Hepatocyte (in vitro differentiated cells): ENCODE measurements around the gene DNAH9. TPM values are rescaled to one million over a fixed set of nuclear protein-coding genes. Genes with fewer than 3 reads are reported as not detected.

Experiments
- DNase-seq: peaks from one replicate; pipeline ENCODE4 v3.0.0-alpha.2; 2016; ENCODE audit warnings: low spot score
- H2AFZ ChIP-seq: fragments of 200-600 bp; sonication (generic); 2 replicates; pipeline ENCODE4 v1.6.0; 2016; ENCODE audit warnings: antibody characterized with exemption, mild to moderate bottlenecking
- H3K27ac ChIP-seq: fragments of 200-600 bp; sonication (generic); 2 replicates; pipeline ENCODE4 v1.5.1; 2016; ENCODE audit warnings: mild to moderate bottlenecking
- H3K27me3 ChIP-seq: fragments of 200-600 bp; sonication (generic); 2 replicates; pipeline ENCODE4 v1.6.1; 2016
- H3K36me3 ChIP-seq: fragments of 200-600 bp; sonication (generic); replicated peaks from 2 replicates; pipeline ENCODE4 v1.5.1; 2016; ENCODE audit warnings: low read depth; ENCODE audit not compliant: insufficient read depth
- H3K4me1 ChIP-seq: fragments of 200-600 bp; sonication (generic); 2 replicates; pipeline ENCODE4 v1.5.1; 2016; ENCODE audit warnings: mild to moderate bottlenecking, moderate library complexity; ENCODE audit not compliant: insufficient read depth
- H3K4me2 ChIP-seq: fragments of 200-600 bp; sonication (generic); 2 replicates; pipeline ENCODE4 v1.6.0; 2016
- H3K4me3 ChIP-seq: fragments of 200-600 bp; sonication (generic); 2 replicates; pipeline ENCODE4 v1.5.1; 2016; ENCODE audit warnings: mild to moderate bottlenecking
- H3K79me2 ChIP-seq: fragments of 200-600 bp; sonication (generic); 2 replicates; pipeline ENCODE4 v1.6.0; 2017; ENCODE audit warnings: mild to moderate bottlenecking
- H3K9me2 ChIP-seq: fragments of 200-600 bp; sonication (generic); replicated peaks from 2 replicates; pipeline ENCODE4 v1.6.0; 2017; ENCODE audit warnings: mild to moderate bottlenecking; ENCODE audit not compliant: insufficient read depth
- H3K9me3 ChIP-seq: fragments of 200-600 bp; sonication (generic); 2 replicates; pipeline ENCODE4 v1.5.1; 2016; ENCODE audit warnings: low read depth, mild to moderate bottlenecking
- H4K20me1 ChIP-seq: fragments of 200-600 bp; sonication (generic); 2 replicates; pipeline ENCODE4 v1.6.0; 2016; ENCODE audit warnings: mild to moderate bottlenecking; ENCODE audit not compliant: insufficient read depth, poor library complexity, severe bottlenecking
- CTCF ChIP-seq: fragments of 200-600 bp; sonication (generic); IDR thresholded peaks from 2 replicates; pipeline ENCODE4 v1.5.1; 2016; ENCODE audit warnings: antibody characterized with exemption, mild to moderate bottlenecking; ENCODE audit not compliant: poor library complexity
- EZH2 ChIP-seq: fragments of 200-600 bp; sonication (generic); IDR thresholded peaks from 2 replicates; pipeline ENCODE4 v1.6.1; 2016; ENCODE audit warnings: antibody characterized with exemption, mild to moderate bottlenecking, borderline replicate concordance
- EZH2phosphoT487 ChIP-seq: fragments of 200-600 bp; sonication (generic); IDR thresholded peaks from one replicate; pipeline ENCODE4 v1.6.1; 2018; ENCODE audit warnings: antibody characterized with exemption, mild to moderate bottlenecking, low read depth, moderate library complexity; ENCODE audit not compliant: unreplicated experiment, severe bottlenecking
- WGBS: methylation state at CpG from one replicate; pipeline ENCODE4 v1.1.6; 2016; ENCODE audit warnings: low lambda C conversion rate; ENCODE audit errors: missing lambda C conversion rate; 5-methylcytosine and 5-hydroxymethylcytosine counted together
- polyA plus RNA-seq: library from polyadenylated mRNA; unstranded; fragments of >200 nt; fragmentation: Nextera tagmentation; extraction: Ambion mirVana; gene quantifications from 2 replicates; pipeline ENCODE4 v1.2.1, GENCODE V29; 2016
- total RNA-seq: library from RNA; depleted of rRNA; stranded (reverse); fragments of >200 nt; gene quantifications from 2 replicates; pipeline ENCODE4 v1.2.3, GENCODE V29; 2014

Gene DNAH9
- total RNA-seq (1.2 and 3.8 TPM in 2 replicates), polyA plus RNA-seq (1.6 and 2.7 TPM in 2 replicates)

GRCh38 chr17:11598274-11599221 lies at the start of gene DNAH9:
DNAH9 (plus strand) TSS chr17:11598470; CDS start chr17:11598499, 29 bp downstream.
- Histone ChIP-seq H3K27me3 (peaks cover 3% of the 10 kb centered on the region), H3K9me3 (no peaks in the 10 kb centered on the region), H3K27ac (peak within 1 kb of the TSS; percentile 74), H4K20me1 (no peaks in the 10 kb centered on the region), H3K36me3 (no peaks in the 10 kb centered on the region), H2AFZ (peak within 1 kb of the TSS; percentile 76), H3K4me3 (peak within 1 kb of the TSS; percentile 79), H3K79me2 (no peaks in the 10 kb centered on the region), H3K4me2 (peak within 1 kb of the TSS; percentile 95), H3K4me1 (no peaks in the 10 kb centered on the region), H3K9me2 (no peaks in the 10 kb centered on the region)
- peak; percentile 98 for DNase-seq
- 1% methylated on average over 73 of the region's 84 CpGs for WGBS
- TF ChIP-seq EZH2phosphoT487 (no peak), CTCF (no peak), EZH2 (no peak)

- Histone ChIP-seq H3K27me3 (no peaks in the 10 kb centered on the region), H3K9me3 (no peaks in the 10 kb centered on the region), H3K27ac (no peak overlapping the region), H4K20me1 (no peaks in the 10 kb centered on the region), H3K79me2 (no peaks in the 10 kb centered on the region), H3K4me1 (no peaks in the 10 kb centered on the region), H2AFZ (no peak overlapping the region), H3K36me3 (no peaks in the 10 kb centered on the region), H3K9me2 (no peaks in the 10 kb centered on the region), H3K4me3 (no peak overlapping the region), H3K4me2 (no peak overlapping the region)
- TF ChIP-seq CTCF: no peak
- no peak for TF ChIP-seq EZH2phosphoT487
- no peak for TF ChIP-seq EZH2
- no peak for DNase-seq
- 76% methylated on average over 2 of the region's 2 CpGs for WGBS
These were observed 47.8 kb upstream of the DNAH9 start for GRCh38 chr17:11550431-11550830.

GRCh38 chr17:11551442-11551841 lies 46.8 kb upstream of the DNAH9 start:
- H3K4me3 ChIP-seq: no peak overlapping the region
- TF ChIP-seq EZH2phosphoT487: no peak
- no peak for TF ChIP-seq EZH2
- no peak for TF ChIP-seq CTCF
- DNase-seq: no peak

More at GRCh38 chr17:11551442-11551841, 46.8 kb upstream of the DNAH9 start:
- WGBS: 78% methylated on average over 6 of the region's 6 CpGs
- Histone ChIP-seq H4K20me1 (no peaks in the 10 kb centered on the region), H3K9me2 (no peaks in the 10 kb centered on the region), H3K9me3 (no peaks in the 10 kb centered on the region), H2AFZ (no peak overlapping the region), H3K4me1 (no peaks in the 10 kb centered on the region), H3K79me2 (no peaks in the 10 kb centered on the region), H3K4me2 (no peak overlapping the region), H3K27me3 (no peaks in the 10 kb centered on the region), H3K27ac (no peak overlapping the region), H3K36me3 (no peaks in the 10 kb centered on the region)
